ENCODE data around the gene CD300H.
A peak's percentile ranks its signal among the peaks of the same experiment; 100 is the strongest.

The CD300H gene

GRCh38 chr17:74567397-74567796 is at the start of gene CD300H:
CD300H (minus strand) TSS chr17:74567509.
- DNase-seq (ENCODE audit: low read depth in 2 of 3, low spot score in 1 of 3): no peak

- no peak for DNase-seq (ENCODE audit: low read depth in 2 of 3, low spot score in 1 of 3)
Observed at GRCh38 chr17:74616696-74617095, 49.4 kb upstream of the CD300H start.

GRCh38 chr17:74612046-74612445 is 44.7 kb upstream of the CD300H start:
- DNase-seq (ENCODE audit: low read depth in 2 of 3, low spot score in 1 of 3): no peak

GRCh38 chr17:74610108-74610507 is 42.8 kb upstream of the CD300H start:
- DNase-seq (ENCODE audit: low read depth in 2 of 3, low spot score in 1 of 3): no peak

GRCh38 chr17:74608511-74608910 is 41.2 kb upstream of the CD300H start:
- no peak for DNase-seq (ENCODE audit: low read depth in 2 of 3, low spot score in 1 of 3)

GRCh38 chr17:74607221-74607620 is 39.9 kb upstream of the CD300H start:
- DNase-seq (ENCODE audit: low read depth in 2 of 3, low spot score in 1 of 3): no peak

- DNase-seq (ENCODE audit: low read depth in 2 of 3, low spot score in 1 of 3): no peak
Observed at GRCh38 chr17:74606050-74606449, 38.7 kb upstream of the CD300H start.

- no peak for DNase-seq (ENCODE audit: low read depth in 2 of 3, low spot score in 1 of 3)
Observed at GRCh38 chr17:74605361-74605760, 38.1 kb upstream of the CD300H start.

GRCh38 chr17:74604761-74605160 is 37.5 kb upstream of the CD300H start:
- DNase-seq (ENCODE audit: low read depth in 2 of 3, low spot score in 1 of 3): no peak

GRCh38 chr17:74604200-74604599 is 36.9 kb upstream of the CD300H start:
- DNase-seq (ENCODE audit: low read depth in 2 of 3, low spot score in 1 of 3): no peak

GRCh38 chr17:74603746-74604145 is 36.4 kb upstream of the CD300H start:
- DNase-seq (ENCODE audit: low read depth in 2 of 3, low spot score in 1 of 3): no peak

GRCh38 chr17:74603037-74603635 is 35.8 kb upstream of the CD300H start:
- no peak for DNase-seq (ENCODE audit: low read depth in 2 of 3, low spot score in 1 of 3)

- DNase-seq (ENCODE audit: low read depth in 2 of 3, low spot score in 1 of 3): peak in 2 of 3 donors; percentile 21 to 42
Observed at GRCh38 chr17:74601944-74602572, 34.7 kb upstream of the CD300H start.

GRCh38 chr17:74599448-74599939 is 32.2 kb upstream of the CD300H start:
- DNase-seq (ENCODE audit: low read depth in 2 of 3, low spot score in 1 of 3): no peak

GRCh38 chr17:74599023-74599399 is 31.7 kb upstream of the CD300H start:
- DNase-seq (ENCODE audit: low read depth in 2 of 3, low spot score in 1 of 3): no peak

- no peak for DNase-seq (ENCODE audit: low read depth in 2 of 3, low spot score in 1 of 3)
Observed at GRCh38 chr17:74598346-74599022, 31.2 kb upstream of the CD300H start.

GRCh38 chr17:74597069-74597790 is 29.9 kb upstream of the CD300H start:
- DNase-seq (ENCODE audit: low read depth in 2 of 3, low spot score in 1 of 3): no peak

GRCh38 chr17:74595037-74595750 is 27.9 kb upstream of the CD300H start:
- DNase-seq (ENCODE audit: low read depth in 2 of 3, low spot score in 1 of 3): no peak

GRCh38 chr17:74592087-74592990 is 25.0 kb upstream of the CD300H start, which contains the start of gene CD300LD:
CD300LD (minus strand) TSS chr17:74592283; CDS start chr17:74592202, 81 bp downstream.
- DNase-seq (ENCODE audit: low read depth in 2 of 3, low spot score in 1 of 3): no peak

- DNase-seq (ENCODE audit: low read depth in 2 of 3, low spot score in 1 of 3): no peak
Observed at GRCh38 chr17:74591503-74591902, 24.2 kb upstream of the CD300H start.

Data from stimulated activated CD4-positive, alpha-beta T cell treated with anti-CD3 and anti-CD28 coated beads, Interleukin-12 subunit alpha, Interleukin-12 subunit beta, amount 100 ng/mL, for 48 hours (primary cell).